HL-60 (cell line): ENCODE results near the gene HYAL3.
A peak's percentile ranks its signal among the peaks of the same experiment; 100 is the strongest.

ENCODE experiments used
- DNase-seq, 2 experiments: peaks; one replicate each; pipeline ENCODE4 v3.0.0-alpha.2; 2010 to 2020; ENCODE audit warnings: low read depth in 1 of 2, low spot score in 1 of 2
- H3K27ac ChIP-seq: fragments of 250-450 bp; sonication (Bioruptor Pico); replicated peaks from 2 replicates; pipeline ENCODE4 v1.5.1; 2020; ENCODE audit warnings: mild to moderate bottlenecking, moderate library complexity
- H3K27me3 ChIP-seq: fragments of 250-450 bp; sonication (Bioruptor Pico); 2 replicates; pipeline ENCODE4 v1.5.1; 2021; ENCODE audit warnings: mild to moderate bottlenecking, moderate library complexity; ENCODE audit not compliant: insufficient read depth, poor library complexity, severe bottlenecking
- H3K4me3 ChIP-seq: replicated peaks from 2 replicates; pipeline ENCODE4 v1.5.1; 2011; ENCODE audit warnings: mild to moderate bottlenecking, control low read depth, low read length; ENCODE audit not compliant: insufficient read depth
- POLR2AphosphoS5 ChIP-seq: IDR thresholded peaks from 2 replicates; pipeline ENCODE4 v1.6.1; 2012; ENCODE audit warnings: low read depth
- REST ChIP-seq: IDR thresholded peaks from 2 replicates; pipeline ENCODE4 v1.6.1; 2012; ENCODE audit warnings: low read depth; ENCODE audit not compliant: insufficient replicate concordance
- SPI1 ChIP-seq: IDR thresholded peaks from 2 replicates; pipeline ENCODE4 v1.6.1; 2012; ENCODE audit warnings: low read depth, mild to moderate bottlenecking, borderline replicate concordance

HYAL3 gene

GRCh38 chr3:50242851-50243542, 56.2 kb downstream of the HYAL3 start:
- H3K27me3 ChIP-seq: no peaks in the 10 kb centered on the region
- TF ChIP-seq REST: no peak
- TF ChIP-seq POLR2AphosphoS5: peak; percentile 92
- TF ChIP-seq SPI1: peak; percentile 99
- DNase-seq: peak; percentile 85 to 99
- peak overlapping the region; percentile 24; the same call in 1 of the 2 replicates for H3K4me3 ChIP-seq
- H3K27ac ChIP-seq: peak overlapping the region; percentile 93
